GM19239 (cell line): Measurements from ENCODE around the gene CCSAP.

Experiments
- DNase-seq: peaks from one replicate; pipeline ENCODE4 v3.0.0; 2011; ENCODE audit warnings: low spot score; ENCODE audit not compliant: insufficient read length
- FAIRE-seq: peaks from 2 replicates; lab custom pipeline; 2011; peaks lifted over from hg19 to GRCh38; lab: Jason Lieb, UNC

Gene CCSAP

GRCh38 chr1:229271448-229272159, 71.2 kb downstream of the CCSAP start:
- FAIRE-seq (peak; percentile 35), DNase-seq (no peak)
